Inferior parietal cortex (tissue), 1 donor: ENCODE data around the gene KDM1A.
A peak's percentile ranks its signal among the peaks of the same experiment; 100 is the strongest.
"Not testable (repeated sequence)": the region's sequence is repeated elsewhere in the genome, so short reads cannot be mapped to it uniquely, and the experiment has no call there.

Experiments used
- DNase-seq: peaks from one replicate; pipeline ENCODE4 v3.0.0-alpha.2; 2016; ENCODE audit errors: extremely low spot score

KDM1A gene

DNA sequence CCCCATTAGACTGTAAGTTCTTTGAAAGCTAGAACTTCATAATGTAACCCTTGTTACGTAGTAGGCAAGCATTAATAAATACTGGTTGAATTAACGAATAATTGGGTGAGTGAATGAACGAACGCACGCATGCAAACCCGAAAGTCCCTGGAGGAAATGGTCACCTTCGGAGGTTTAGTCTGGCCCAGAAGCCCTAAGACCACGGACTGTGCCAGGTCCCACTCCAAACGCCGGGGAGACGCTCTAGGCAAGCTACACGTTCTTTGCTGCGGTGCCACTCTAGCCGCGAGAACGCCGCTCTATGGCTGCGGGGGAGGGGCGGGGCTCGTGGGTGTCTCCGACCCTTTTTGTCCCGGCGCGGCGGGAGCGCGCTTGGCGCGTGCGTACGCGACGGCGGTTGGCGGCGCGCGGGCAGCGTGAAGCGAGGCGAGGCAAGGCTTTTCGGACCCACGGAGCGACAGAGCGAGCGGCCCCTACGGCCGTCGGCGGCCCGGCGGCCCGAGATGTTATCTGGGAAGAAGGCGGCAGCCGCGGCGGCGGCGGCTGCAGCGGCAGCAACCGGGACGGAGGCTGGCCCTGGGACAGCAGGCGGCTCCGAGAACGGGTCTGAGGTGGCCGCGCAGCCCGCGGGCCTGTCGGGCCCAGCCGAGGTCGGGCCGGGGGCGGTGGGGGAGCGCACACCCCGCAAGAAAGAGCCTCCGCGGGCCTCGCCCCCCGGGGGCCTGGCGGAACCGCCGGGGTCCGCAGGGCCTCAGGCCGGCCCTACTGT, at the start of gene KDM1A:
Gene KDM1A (plus strand): TSS at position 375 of the 769 bp plus-strand sequence. CDS start 129 bp downstream, at position 504.
- peak; percentile 97 for DNase-seq

DNA sequence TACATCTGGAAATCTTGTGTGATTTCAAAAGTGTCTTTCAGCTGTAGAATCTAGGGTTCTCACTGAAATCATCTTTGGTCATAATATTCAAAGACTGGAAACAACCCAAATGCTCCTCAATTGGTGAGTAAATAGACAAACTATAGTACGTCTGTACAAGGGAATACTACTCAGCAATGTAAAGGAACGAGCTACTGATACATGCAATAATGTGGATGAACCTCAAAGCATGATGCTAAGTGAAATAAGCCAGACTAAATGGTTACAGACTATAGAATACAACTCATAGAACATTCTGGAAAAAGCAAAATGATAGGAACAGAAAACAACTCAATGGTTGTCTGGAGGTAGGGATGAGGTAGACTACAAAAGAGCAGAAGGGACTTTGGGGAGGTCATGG, 49.2 kb upstream of the KDM1A start:
- no peak for DNase-seq

DNA sequence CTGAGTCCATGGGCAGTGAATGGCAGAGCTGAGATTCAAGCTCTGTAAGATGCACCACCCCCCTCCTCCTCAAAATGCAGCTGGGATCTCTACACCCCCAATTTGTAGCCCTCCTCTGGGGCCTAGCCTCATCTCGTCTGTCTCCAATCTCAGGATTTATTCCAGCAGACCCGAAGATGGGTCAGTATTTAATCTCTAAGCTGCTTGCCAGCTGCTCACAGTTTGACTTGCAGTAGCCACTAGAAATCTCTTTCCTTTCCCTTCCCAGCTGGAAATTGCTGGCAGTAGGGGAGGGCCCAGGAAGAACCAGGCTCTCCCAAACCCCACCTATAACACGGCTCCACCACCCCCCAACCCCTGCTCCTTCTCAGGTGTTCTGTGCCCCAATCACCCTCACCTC, 48.1 kb upstream of the KDM1A start:
- no peak for DNase-seq

DNA sequence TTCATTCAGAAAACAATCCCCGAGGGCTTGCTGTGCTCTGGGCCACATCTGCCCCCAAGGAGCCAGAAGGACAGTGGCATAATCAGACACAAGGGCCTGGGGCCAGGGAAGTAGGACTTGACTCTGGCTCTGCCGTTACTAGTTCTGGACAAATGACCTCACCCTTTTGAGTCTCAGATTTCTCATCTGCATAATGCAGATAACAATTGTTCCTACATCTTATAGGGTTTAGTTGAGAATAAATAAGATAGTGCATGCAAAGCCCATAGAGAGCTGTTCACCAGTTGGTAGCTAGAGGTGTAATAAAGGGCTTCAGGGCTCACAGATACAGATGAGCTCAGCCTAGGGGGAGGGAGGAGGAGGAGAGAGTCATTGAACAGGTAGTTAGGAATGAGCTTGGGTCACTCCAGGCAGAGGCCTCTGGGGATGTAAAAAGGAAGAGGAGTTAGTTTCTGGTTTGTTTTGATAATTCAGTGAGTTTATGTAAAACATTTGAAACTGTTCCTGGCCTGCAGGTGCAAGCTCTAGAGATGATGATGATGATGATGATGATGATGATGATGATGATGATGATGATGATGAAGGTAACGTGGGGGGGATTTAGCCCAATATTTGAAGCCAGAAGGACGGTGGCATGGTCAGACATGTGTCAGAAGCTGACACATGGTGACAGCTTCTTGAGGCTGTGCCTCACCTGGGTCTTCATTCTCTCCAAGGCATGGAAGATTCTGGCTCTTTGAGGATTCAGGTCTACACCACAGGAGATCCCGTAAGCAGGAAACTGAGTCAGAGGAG, 47.5 kb upstream of the KDM1A start:
- DNase-seq = no peak

DNA sequence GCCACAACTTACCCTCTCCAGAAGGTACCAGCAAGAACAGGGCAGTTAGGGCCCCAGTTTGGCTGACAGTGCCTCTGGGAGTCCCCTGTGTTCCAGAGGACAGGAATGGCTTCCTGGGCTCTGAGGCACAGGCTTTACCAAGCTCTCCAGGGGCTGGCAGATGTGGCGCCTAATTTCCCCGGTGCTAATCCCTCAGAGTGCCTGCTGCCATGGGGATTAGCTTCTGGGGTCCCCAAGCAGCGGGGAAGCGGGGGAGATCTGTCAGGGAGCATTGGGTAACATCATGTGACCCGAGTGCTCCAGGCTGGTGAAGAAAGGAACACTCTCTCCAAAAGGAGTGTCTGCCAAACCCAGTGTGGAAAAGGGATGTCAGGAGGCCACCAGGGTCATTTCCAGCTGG, 46.5 kb upstream of the KDM1A start, which contains the start of gene LACTBL1:
Gene LACTBL1 (minus strand): TSS at position 107 of the 400 bp plus-strand sequence. CDS start 550 bp downstream, outside the sequence.
- no peak for DNase-seq

DNA sequence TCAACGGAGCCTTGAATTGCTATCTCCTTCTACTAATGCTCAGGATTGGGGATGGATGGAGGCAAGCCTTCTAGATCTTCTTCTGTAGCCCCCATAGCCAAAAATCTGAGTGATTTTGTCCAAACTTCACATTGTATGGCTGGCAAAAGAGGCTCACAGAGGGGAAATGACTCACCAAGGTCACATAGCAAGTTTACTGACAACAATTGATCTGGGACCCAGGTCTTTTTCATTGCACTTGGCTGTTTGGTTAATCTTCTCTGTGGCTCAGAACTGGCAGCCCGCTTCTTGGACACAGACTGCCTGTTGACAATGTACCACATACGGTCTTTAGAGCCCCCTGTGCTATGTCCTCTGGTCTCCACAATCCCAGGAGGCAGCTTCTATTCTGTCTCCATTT, 43.6 kb upstream of the KDM1A start:
- DNase-seq = no peak

DNA sequence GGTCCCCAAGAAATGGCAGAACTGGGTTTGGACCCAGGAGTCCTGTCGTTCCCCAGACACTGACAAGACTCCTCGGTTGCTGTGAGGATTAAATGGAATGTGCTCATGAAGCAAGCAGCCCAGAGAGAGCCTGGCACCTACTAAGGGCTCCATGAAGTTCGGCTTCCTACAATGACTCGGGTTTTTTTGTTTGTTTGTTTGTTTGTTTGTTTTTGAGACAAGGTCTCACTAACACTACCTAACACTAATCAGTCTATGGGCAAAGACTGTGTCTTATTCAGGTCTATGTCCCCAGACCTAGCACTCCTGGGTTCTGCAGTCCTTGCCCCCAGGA, 43.2 kb upstream of the KDM1A start:
- DNase-seq = no peak

GRCh38 chr1:22976461-22977243, 42.6 kb upstream of the KDM1A start:
- DNase-seq = peak; percentile 74

- no peak for DNase-seq
Measured at GRCh38 chr1:22978299-22978698, 41.0 kb upstream of the KDM1A start.

GRCh38 chr1:22980471-22980790, 38.8 kb upstream of the KDM1A start:
- DNase-seq = not testable (repeated sequence)

DNA sequence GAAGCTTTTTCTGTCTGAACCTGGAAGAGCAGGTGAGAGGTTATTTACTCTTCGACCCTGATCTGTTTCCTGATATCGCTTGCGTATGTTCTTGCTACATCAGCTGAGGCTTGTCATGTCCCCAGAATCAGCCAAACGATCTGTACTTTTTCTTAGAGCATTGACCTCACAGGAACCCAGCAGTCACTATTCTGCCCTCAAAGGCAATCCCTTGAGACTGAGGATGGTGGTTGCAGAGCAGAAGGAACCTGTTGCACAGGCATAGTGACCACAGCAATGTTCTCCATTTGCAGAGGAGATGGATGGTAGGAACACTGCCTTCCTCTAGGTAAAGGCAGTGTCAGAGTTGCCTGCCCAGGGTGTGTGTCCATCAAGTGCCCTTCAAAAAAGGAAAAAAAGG, 35.3 kb upstream of the KDM1A start:
- no peak for DNase-seq

DNA sequence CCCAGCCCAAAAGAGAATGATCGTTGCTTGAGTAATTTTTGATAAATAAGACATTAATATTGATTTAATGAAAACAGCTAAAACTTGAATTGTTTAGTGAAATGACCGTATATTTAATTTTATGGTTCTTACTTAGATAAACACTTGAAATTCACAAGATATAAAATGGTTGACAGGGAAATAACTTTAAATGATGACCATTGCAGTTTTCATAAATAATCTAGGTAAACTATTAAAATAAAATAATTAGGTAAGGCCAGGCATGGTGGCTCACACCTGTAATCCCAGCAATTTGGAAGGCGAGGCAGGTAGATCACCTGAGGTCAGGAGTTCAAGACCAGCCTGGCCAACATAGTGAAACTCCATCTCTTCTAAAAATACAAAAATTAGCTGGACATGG, 26.9 kb upstream of the KDM1A start:
- not testable (repeated sequence) for DNase-seq

DNA sequence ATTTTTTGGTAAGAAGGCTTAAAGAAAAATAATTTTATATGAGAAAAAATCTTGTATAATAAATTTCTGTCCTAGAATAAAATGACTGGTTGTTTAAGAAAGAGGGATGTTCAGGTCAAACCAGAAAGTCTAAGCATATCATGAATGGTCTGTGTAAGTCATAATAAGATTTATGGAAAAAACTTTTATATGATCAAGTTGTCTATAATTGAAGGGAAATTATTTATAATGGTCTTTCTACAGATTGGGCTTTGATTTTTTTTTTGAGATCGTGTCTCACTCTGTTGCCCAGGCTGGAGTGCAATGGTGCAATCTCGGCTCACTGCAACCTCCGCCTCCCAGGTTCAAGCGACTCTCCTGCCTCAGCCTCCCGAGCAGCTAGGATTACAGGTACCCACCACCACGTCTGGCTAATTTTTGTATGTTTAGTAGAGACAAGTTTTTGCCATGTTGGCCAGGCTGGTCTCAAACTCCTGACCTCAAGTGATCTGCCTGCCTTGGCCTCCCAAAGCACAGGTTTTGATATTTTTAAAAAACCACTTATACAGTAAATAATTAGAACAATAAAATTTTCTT, 26.0 kb upstream of the KDM1A start:
- not testable (repeated sequence) for DNase-seq

DNA sequence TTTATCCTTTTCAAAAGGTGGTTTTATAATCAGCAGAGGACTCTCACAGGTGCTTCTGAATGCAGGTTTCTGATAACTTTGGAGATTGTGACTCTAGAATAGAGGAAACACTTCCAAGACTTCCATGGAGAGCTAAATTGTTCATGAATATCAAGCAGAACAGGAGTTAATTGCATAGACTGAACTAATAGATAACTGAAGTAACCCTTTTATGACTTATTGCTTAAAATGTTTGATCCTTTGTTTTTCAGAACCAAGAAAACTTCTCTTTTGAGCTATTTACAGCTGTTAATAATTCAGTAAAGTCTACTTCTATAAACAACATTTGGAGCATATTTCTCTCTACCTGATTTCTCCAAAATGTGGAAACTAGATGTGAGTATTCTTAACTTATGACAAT, 23.5 kb upstream of the KDM1A start:
- DNase-seq = no peak

DNA sequence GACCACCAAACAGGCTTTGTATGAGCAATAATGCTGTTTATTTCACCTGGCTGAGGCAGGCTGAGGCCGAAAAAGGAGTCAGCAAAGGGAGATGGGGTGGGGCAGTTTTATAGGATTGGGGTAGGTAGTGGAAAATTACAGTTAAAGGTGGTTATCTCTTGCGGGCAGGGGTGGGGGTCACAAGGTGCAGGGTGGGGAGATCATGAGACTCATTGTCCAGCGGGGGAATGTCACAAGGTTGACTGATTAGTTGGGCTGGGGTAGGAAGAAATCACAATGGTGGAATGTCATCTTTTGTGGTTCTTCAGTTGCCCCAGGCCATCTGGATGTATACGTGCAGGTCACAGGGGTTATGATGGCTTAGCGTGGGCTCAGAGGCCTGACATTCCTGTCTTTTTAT, 21.7 kb upstream of the KDM1A start:
- DNase-seq = not testable (repeated sequence)

DNA sequence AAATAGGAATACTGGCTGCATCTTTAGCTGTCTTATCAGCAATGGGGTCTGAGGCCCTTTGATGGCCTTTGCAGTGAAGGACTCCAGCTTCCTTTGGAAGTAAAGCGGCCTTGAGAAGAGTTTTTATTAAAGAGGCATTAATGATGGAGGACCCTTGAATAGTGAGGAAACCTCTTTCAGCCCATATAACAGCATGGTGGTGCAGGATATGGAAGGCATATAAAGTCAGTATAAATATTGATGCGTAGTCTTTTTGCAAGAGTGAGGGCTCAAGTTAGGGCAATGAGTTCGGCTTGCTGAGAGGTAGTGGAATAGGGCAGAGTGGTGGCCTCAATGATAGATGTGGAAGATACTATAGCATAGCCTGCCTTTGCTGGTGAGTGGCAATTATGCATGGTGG, 19.1 kb upstream of the KDM1A start:
- DNase-seq = not testable (repeated sequence)

DNA sequence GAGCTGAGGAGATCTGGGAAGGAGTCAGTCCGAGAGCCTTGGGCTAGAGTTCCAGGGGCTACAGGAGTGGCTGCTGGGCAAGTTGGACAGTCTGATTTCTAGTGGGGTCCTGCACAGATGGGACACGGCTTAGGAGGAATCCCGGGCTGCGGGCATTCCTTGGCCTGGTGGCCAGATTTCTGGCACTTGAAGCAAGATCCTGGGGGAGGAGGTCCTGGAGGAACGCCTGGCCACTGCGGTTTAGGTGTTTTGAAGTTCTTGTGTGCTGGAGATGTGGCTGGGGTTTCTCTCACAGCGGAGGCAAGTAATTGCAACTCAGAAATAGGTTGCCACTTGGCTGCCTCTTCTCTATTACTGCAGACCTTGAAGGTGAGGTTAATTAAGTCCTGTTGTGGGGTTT, 17.1 kb upstream of the KDM1A start:
- DNase-seq = not testable (repeated sequence)

- no peak for DNase-seq
Measured at GRCh38 chr1:23004112-23004511, 15.2 kb upstream of the KDM1A start.

GRCh38 chr1:23004769-23005168, 14.5 kb upstream of the KDM1A start:
- DNase-seq = not testable (repeated sequence)

GRCh38 chr1:23007106-23007505, 12.2 kb upstream of the KDM1A start:
- DNase-seq = no peak

DNA sequence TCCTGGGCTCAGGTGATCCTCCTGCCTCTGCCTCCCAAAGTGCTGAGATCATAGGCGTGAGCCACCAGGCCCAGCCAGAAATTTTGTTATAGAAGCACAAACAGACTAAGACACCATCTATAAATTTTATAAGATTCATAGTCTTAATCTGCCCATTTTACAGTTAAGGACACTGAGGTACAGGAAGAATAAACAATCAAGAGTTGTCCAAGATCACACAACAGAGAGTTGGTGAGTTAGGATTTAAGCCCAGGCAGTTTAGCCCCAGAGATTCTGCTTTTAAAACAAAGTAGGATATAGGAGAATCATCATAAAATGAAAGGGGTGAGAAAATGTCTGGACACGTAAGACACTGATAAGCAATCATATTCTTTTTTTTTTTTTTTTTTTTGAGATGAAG, 10.4 kb upstream of the KDM1A start:
- DNase-seq = no peak

DNA sequence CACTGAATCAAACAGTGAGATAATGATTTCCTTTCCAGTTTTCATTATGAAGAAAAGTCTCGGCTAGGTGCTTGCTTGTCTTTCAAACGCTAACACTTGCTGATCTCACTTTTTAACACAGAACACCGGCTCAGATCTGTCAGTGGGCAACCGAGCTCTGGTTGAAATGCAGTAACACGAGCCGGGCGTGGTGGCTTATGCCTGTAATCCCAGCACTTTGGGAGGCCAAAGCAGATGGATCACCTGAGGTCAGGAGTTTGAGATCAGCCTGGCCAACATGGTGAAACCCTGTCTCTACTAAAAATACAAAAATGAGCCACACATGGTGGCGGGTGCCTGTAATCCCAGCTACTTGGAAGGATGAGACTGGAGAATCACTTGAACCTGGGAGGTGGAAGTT, 9.2 kb upstream of the KDM1A start:
- DNase-seq = not testable (repeated sequence)
